ENCODE data around the gene CYP20A1. TPM values are rescaled to one million over a fixed set of nuclear protein-coding genes. Genes with fewer than 3 reads are reported as not detected.

The CYP20A1 gene
- total and polyA plus RNA-seq, 2 of the 8 experiments (the other 6 are each of a cell fraction or from before 2014, with no cell fraction given) = 6.2 to 21.5 TPM

GRCh38 chr2:203346612-203347011, 107.8 kb downstream of the CYP20A1 start:
- DNase-seq (ENCODE audit: low read depth in 1 of 2, low spot score in 2 of 2) = no peak
- H3K79me2 ChIP-seq (ENCODE audit: control insufficient read depth in 1 of 2, insufficient read depth in 2 of 2, low read length in 2 of 2) = peaks cover 6 to 93% of the 10 kb centered on the region in 2 experiments
- H3K56ac ChIP-seq (replicated peaks; ENCODE audit: insufficient read length, low read depth, low read length) = no peak overlapping the region
- no peak overlapping the region for H3K9ac ChIP-seq (replicated peaks in 1 of 4; ENCODE audit: extremely low read depth in 1 of 4, low read depth in 3 of 4, low read length in 3 of 4)
- CTCF ChIA-PET (ENCODE audit: partially characterized antibody) = interaction anchor here (1.8 kb wide), 1 partner anchor 9 kb away, joined by 3 read pairs; no protein-coding TSS in a partner anchor
- no peak for FAIRE-seq
- no peak overlapping the region for H3K23ac ChIP-seq (ENCODE audit: insufficient read length)
- no peak overlapping the region for H3K4me2 ChIP-seq (ENCODE audit: insufficient read depth in 1 of 2, low read depth in 2 of 2, low read length in 2 of 2)
- no peak overlapping the region for H2BK12ac ChIP-seq (ENCODE audit: low read depth, low read length)
- peaks cover 0 to 6% (median 2%) of the 10 kb centered on the region in 4 experiments; a peak in 4 of 8 replicates for H3K36me3 ChIP-seq (ENCODE audit: control insufficient read depth in 2 of 4, insufficient read depth in 4 of 4, low read length in 3 of 4)
- H4K8ac ChIP-seq (ENCODE audit: extremely low read depth, insufficient read depth, low read length) = no peak overlapping the region
- H3K18ac ChIP-seq (ENCODE audit: extremely low read depth, low read length) = no peak overlapping the region
- H4K20me1 ChIP-seq (replicated peaks in 1 of 2; ENCODE audit: control insufficient read depth in 1 of 2, insufficient read depth in 2 of 2, low read length in 2 of 2) = peaks cover 2 to 6% of the 10 kb centered on the region in 2 experiments
- no peak overlapping the region for H2BK5ac ChIP-seq (ENCODE audit: low read depth, low read length)
- 0 out of 7 replicates have a peak, but pooled peaks cover 0 to 2% (median 0%) of the 10 kb centered on the region in 4 experiments for H3K4me1 ChIP-seq (replicated peaks in 1 of 4; ENCODE audit: control insufficient read depth in 3 of 4, insufficient read depth in 4 of 4, low read length in 3 of 4)
- H3K27me3 ChIP-seq (replicated peaks in 1 of 4; ENCODE audit: control insufficient read depth in 3 of 4, extremely low read depth in 1 of 4, insufficient read depth in 3 of 4, low read length in 3 of 4) = no peaks in the 10 kb centered on the region
- no peak overlapping the region for H2BK15ac ChIP-seq (ENCODE audit: low read length)
- H3K14ac ChIP-seq (ENCODE audit: insufficient read length) = no peak overlapping the region
- TF ChIP-seq HDAC2 (IDR thresholded peaks at IDR 0.05; ENCODE audit: borderline replicate concordance in 1 of 2, low read depth in 2 of 2, low read length in 2 of 2) (no peak), KDM1A (IDR thresholded peaks at IDR 0.05; ENCODE audit: borderline replicate concordance, low read length) (no peak), SIN3A (conservative IDR thresholded peaks at IDR 0.05 in 1 of 2, IDR thresholded peaks at IDR 0.05 in 1 of 2; ENCODE audit: low read depth in 1 of 2, low read length in 2 of 2) (no peak), BACH1 (IDR thresholded peaks at IDR 0.05; ENCODE audit: low read length) (no peak), NRF1 (IDR thresholded peaks at IDR 0.05; ENCODE audit: low read depth, low read length) (no peak), MAX (IDR thresholded peaks at IDR 0.05) (no peak), USF2 (IDR thresholded peaks at IDR 0.05; ENCODE audit: low read length) (no peak), POLR2A (IDR thresholded peaks at IDR 0.05; ENCODE audit: control extremely low read depth in 1 of 2, low read depth in 2 of 2, low read length in 2 of 2) (no peak), GABPA (IDR thresholded peaks at IDR 0.05; ENCODE audit: borderline replicate concordance, insufficient read depth, low read length) (no peak), JUND (IDR thresholded peaks at IDR 0.05; ENCODE audit: low read length) (no peak), TEAD4 (IDR thresholded peaks at IDR 0.05; ENCODE audit: low read depth, low read length) (no peak), RNF2 (IDR thresholded peaks at IDR 0.05; ENCODE audit: borderline replicate concordance, low read depth, low read length, missing control alignments, poor library complexity, severe bottlenecking) (no peak)
- no peaks in the 10 kb centered on the region for H3K9me3 ChIP-seq (ENCODE audit: insufficient read depth in 2 of 2, low read depth in 1 of 2, low read length in 1 of 2)
- 0 out of 2 replicates have a peak, but pooled peaks cover 2% of the 10 kb centered on the region for H3K79me1 ChIP-seq (ENCODE audit: low read depth, low read length)
- POLR2A ChIA-PET (ENCODE audit: partially characterized antibody) = interaction anchor here (0.8 to 1.1 kb wide), 2 partner anchors 10 to 49 kb away, joined by 3 to 4 read pairs; no protein-coding TSS in a partner anchor
- no peak overlapping the region for H2BK20ac ChIP-seq (ENCODE audit: low read length)
- no peak overlapping the region for H4K91ac ChIP-seq (replicated peaks; ENCODE audit: insufficient read length, low read length)
- no peak overlapping the region for H3K4me3 ChIP-seq (ENCODE audit: extremely low read depth in 1 of 4, insufficient read depth in 2 of 4, low read depth in 3 of 4, low read length in 4 of 4)
- 81% methylated on average over 1 of the region's 1 CpG; no CpG with 5 or more reads in 1 of the 2 experiments for WGBS, 2 experiments (ENCODE audit: extremely low coverage in 1 of 2, insufficient coverage in 1 of 2, insufficient read length in 1 of 2, insufficient replicate concordance in 2 of 2, low coverage in 1 of 2, low lambda C conversion rate in 2 of 2, missing lambda C conversion rate in 1 of 2)
- H3K4ac ChIP-seq (replicated peaks; ENCODE audit: insufficient read length, low read depth, low read length) = no peak overlapping the region
- no peak overlapping the region for H2AK5ac ChIP-seq (ENCODE audit: low read depth, low read length)
- no peak overlapping the region for H2AFZ ChIP-seq (ENCODE audit: low read length)
- H2BK120ac ChIP-seq (replicated peaks; ENCODE audit: low read depth, low read length) = no peak overlapping the region
- no peak overlapping the region for H4K5ac ChIP-seq (ENCODE audit: insufficient read length, low read depth, low read length)
- no peaks in the 10 kb centered on the region for H3K23me2 ChIP-seq (ENCODE audit: low read depth, low read length)
- no peak overlapping the region for H3K27ac ChIP-seq (ENCODE audit: low read depth, low read length)
